ENCODE measurements around the gene MT1H.

Gene MT1H

DNA sequence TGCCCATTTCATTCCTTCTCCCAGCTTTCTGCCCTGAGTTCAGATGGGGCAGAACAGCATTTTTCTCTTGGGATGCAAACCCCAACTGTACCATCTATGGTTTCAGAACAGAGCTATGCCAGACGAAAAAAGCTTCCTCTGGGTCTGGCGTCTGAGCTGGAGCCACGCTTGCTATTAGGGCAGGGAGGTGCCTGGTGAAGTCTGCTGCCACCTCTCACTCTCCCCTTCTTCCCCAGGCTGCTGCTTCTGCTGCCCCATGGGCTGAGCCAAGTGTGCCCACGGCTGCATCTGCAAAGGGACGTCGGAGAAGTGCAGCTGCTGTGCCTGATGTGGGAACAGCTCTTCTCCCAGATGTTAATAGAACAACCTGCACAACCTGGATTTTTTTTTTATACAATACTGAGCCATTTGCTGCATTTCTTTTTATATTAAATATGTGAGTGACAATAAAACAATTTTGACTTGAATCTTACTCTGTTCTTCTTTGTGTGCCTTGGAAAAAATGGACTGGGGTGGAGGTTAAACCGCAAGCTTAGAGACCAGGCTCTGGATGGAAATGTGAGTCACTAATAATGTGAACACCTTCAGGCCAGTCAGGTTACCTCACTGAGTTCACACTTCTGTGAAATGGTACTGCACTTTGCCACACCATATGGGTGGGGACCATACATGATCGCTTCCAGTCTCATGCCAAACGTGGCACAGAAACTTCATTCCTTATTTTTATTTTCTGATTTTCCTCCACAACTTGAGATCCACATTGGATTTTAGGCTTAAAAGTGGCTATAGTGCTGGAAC, 32.8 kb upstream of the MT1H start:
- DNase-seq, result no peak

DNA sequence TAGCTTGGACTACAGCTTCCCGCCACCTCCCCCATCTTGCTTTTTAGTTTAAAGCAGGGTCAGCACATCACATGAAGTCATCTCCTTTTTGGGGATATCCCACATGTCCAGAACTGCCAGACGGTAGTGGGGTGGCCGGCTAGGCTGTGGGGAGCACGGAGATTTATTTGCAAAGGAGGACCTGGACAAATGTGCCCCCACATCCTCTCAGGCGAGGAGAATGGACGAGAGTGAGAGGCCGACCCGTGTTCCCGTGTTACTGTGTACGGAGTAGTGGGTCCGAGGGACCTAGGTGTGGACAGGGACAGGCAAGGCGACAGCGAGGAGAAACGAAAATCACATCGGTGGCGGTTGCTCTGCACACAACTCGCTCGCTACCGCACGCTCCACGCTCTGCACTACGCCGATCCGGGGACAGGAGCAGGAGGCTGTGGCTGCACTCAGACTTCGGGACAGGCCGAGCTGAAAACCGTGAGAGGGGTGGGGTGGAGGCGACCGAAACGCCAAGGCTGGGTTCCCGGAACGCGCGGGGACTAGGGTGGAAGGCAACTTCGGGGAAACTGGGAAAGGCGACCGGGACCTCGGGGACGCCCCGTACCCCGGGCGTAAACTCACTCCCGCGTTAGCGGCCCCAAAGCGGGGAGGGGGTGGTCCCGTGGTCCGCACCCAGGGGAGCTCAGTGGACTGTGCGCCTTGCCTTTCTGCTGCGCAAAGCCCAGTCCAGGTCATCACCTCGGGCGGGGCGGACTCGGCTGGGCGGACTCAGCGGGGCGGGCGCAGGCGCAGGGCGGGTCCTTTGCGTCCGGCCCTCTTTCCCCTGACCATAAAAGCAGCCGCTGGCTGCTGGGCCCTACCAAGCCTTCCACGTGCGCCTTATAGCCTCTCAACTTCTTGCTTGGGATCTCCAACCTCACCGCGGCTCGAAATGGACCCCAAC, 31.5 kb upstream of the MT1H start, which contains the start of gene MT1A:
Gene MT1A (plus strand): TSS at position 853 of the 937 bp plus-strand sequence. CDS start 73 bp downstream, at position 926.
- DNase-seq, result no peak

DNA sequence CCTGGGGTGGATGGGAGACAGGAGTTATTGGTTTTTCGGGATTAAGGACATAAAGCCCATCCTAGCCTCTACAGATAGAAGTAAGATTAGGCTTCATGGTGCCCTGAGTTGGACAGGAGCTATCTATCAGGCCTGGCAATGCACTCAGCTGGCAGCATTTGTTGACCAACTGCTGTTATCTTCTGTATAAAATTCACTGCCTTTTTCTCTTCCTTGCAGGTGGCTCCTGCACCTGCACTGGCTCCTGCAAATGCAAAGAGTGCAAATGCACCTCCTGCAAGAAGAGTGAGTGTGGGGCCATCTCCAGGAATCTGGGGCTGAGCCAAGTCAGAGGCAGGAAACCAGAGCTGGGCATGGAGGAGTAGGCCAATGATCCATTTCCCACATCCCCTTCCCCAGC, 30.6 kb upstream of the MT1H start:
- DNase-seq, result no peak

DNA sequence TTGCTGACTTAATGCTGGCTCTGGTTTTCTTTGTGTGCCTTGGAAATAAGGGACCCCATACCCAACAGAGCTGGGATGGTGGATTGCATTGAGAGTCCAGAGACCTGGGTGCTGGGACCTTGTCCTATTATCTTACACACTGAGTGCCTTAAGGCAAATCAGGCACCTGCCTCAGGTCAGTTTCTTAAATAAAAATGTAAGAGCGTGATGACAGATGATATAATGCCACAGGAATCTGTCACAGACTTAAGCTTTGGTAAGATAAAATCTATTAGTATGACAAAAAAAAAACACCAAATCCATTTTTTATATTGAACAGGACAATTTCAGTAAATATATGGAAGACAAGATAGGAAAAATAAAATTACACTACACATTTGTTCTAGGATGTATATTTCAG, 29.5 kb upstream of the MT1H start:
- DNase-seq, result no peak

DNA sequence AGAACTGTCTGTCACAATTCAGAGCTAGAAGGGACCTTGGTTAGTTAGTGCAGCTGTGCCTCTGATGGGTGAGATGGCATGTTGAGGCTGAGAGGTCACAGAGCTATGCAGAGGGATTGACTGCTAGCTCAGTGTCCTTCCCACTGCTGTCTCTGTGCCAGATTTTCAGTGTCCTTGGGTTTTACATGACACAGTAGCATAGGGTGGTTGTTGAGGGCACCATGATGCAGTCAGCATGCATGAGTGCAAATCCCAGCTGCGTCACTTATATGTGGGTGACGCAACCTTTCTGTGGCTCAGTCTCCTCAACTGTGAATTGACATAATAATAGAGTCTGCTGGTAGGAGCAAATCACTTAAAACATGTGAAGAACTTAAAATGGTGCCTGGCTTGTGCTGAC, 28.4 kb upstream of the MT1H start:
- DNase-seq, result no peak

DNA sequence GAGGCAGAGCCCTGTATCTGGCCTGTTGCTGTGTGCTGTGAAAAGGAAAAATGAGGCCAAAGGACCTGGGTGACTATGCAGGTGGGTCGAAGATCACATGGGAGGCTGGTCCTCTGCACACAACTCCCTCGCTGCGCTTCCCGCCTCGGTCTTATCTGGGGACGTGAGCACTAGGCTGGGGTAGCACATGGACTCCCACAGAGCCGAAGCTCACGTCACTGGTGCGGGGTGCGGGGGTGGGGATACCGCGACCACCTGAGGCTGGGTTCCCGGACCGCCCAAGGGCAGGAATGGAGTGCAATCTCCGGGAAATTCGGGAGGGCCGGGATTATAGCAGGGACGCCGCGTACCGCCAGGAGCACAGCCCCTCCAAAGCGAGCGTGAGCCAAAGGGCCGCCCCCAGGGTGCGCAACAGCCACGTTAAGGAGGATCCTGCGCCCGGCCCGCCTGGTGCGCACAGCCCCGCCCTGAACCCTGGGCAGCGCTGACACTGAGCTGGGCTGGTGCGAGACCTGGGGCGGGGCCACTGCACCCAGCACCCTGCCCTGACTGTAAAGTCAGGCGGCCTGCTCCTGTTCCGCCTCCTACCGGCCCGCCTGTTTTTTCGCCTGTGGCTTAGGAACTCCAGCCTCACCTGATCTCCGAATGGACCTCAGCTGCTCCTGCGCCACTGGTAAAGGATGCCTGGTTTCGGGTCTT, 26.4 kb upstream of the MT1H start:
- peak; percentile 88 for DNase-seq

DNA sequence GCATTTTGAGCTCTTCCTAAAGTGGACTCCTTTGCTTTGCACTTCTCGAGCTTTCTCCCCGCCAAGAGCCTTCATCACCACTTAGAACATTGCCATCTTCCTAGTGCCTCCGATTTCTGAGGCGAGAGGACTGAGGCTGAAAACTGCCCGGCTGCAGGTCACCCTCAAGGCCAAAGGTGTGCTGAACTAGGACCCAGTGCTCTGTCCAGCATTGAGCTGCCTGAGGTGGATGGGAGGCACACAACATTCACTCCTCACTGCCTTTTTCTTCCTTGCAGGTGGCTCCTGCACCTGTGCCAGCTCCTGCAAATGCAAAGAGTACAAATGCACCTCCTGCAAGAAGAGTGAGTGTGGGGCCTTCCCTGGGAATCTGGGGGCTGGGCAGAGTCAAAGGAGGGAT, 25.8 kb upstream of the MT1H start:
- no peak for DNase-seq

DNA sequence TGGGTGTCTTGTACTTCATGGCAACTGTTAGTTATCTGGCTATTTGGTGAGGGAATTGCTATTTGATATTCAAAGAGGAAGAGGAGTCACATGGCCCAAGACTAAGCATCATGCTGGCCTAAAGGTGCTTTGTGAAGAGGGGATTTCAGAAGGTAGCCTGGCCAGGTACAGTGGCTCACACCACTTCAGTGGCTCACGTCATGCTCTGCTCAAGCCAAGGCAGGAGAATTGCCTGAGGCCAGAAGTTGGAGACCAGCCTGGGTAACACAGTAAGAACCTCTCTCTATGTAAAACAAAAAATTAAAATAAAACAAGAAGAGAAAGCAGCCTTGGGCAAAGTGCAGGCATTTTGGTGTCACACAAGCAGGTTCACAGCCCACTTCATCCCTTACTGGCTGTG, 24.3 kb upstream of the MT1H start:
- DNase-seq, result no peak

DNA sequence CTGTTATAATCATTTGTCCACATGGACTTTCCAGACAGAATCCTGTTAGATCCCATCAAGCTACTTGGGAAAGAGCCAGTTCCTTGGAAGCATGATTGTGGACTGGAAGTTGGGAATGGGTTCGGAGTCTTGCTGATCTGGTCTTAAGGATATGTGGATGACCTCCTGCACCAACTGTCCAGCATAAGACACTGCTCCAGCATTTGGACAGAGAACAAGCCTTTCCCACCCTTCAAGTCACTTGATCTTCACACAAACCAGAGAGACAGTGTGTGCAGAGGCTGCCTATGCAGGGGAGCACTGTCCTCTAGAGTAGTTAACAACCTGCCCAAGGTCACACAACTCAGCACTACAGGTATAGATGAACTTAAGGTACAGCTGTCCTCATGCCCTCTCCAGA, 23.8 kb upstream of the MT1H start:
- DNase-seq, result no peak

DNA sequence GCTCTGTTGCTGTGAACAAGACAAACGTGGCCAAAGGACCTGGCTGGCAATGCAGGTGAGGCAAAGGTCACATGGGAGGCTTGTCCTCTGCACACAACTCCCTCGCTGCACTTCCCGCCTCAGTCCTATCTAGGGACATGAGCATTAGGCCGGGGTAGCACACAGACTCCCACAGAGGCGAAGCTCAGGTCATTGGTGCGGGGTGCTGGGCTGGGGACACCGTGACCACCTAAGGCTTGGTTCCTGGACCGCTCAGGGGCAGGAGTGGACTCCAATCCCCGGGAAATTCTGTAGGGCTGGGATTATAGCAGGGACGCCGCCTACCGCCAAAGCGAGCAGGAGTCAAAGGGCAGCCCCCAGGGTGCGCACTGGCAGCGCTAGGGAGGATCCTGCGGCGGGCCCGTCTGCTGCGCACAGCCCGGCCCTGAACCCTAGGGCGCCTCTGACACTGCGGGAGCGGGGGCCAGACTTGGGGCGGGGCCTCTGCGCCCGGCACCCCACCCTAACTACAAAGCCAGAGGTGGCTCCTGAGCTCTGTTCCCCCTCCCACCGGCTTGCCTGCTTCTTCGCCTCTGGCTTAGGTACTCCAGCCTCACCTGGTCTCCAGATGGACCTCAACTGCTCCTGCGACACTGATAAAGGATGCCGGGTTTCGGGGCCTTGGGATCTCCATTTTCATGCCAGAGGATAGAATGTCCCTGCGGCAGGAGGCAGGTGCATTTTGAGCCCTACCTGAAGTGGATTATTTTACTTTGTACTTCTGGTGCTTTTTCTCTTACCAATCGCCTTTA, 21.8 kb upstream of the MT1H start:
- no peak for DNase-seq

DNA sequence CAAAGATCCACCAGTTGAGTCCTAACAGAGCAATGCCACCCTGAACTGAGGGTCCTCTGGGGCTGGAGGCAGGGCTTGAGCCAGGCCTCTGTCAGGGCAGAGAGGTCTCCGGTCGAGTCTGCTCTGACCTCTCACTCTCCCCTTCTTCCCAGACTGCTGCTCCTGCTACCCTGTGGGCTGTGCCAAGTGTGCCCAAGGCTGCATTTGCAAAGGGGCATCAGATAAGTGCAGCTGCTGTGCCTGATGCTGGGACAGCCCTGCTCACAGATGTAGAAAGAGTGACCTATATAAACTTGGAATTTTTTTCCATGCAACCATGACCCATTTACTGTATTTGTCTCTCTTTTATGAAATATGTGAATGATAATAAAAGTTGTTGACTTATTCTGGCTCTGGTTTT, 20.3 kb upstream of the MT1H start:
- no peak for DNase-seq

DNA sequence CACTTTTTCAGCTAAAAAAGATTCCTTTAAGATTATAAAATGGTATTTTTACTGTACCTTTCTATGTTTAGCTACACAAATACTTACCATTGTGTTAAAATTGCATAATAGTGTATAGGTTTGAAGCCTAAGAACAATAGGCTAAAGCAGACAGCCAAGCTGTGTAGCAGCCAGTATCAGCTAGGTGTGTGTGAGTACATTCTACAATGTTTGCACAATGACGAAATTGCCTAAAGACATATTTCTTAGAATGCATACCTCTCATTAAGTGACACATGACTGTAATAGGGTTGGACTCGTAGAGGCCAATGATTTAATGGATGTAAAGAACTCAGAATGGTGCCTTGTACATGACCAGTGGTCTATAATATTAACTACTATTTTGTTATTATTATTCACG, 19.8 kb upstream of the MT1H start:
- DNase-seq, result no peak

DNA sequence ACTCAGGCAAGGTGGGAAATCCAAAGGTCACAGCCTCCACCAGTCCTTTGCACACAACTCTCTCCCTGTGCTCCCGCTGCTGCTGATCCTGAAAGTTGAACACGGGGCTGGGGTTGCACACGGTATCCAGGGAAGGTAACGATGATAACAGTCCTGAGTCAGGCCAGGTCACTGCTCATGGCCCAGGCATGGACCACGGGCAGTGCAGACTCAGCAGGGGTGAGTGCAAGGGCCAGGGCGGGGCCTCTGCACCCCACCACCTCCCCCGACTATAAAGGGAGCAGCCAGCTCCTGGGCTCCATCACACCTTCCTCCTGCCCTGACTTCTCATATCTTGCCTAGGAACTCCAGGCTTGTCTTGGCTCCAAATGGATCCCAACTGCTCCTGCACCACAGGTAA, 18.0 kb upstream of the MT1H start, which contains the start of gene MT1B:
Gene MT1B (plus strand): TSS at position 301 of the 400 bp plus-strand sequence. CDS start 68 bp downstream, at position 369.
- no peak for DNase-seq

DNA sequence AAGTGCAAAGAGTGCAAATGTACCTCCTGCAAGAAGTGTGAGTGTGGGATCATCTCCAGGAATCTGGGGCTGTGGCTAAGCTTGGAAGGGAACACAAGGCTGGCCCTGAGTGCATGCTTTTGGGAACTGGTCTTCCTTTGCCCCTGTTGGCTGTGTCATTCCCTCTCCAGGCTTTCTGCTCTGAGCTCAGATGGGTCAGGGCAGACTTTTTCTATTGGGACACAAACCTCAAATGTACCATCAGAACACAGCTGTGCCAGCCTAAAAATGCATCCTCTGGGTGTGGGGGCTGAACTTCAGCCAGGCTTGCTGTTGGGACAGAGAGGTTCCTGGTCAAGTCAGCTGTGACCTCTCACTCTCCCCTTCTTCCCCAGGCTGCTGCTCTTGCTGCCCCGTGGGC, 17.0 kb upstream of the MT1H start:
- no peak for DNase-seq

DNA sequence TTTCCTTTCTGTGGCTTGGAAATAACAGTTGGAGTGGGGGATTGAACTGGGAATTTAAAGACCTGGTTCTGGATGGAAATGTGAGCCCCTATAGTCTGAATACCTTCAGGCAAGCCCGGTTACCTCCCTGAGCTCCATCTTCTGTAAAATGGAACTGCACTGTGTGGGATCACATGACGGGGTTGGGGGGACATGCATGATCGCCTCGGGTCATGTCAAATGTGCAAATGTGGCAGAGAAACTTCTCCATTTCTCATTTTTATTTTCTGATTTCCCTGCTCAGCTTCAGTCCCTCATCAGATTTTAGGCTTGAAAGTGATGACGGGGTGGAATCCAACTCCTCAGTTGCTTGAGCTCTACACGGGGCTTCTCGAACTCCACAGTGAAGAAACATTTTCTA, 16.4 kb upstream of the MT1H start:
- DNase-seq, result no peak

DNA sequence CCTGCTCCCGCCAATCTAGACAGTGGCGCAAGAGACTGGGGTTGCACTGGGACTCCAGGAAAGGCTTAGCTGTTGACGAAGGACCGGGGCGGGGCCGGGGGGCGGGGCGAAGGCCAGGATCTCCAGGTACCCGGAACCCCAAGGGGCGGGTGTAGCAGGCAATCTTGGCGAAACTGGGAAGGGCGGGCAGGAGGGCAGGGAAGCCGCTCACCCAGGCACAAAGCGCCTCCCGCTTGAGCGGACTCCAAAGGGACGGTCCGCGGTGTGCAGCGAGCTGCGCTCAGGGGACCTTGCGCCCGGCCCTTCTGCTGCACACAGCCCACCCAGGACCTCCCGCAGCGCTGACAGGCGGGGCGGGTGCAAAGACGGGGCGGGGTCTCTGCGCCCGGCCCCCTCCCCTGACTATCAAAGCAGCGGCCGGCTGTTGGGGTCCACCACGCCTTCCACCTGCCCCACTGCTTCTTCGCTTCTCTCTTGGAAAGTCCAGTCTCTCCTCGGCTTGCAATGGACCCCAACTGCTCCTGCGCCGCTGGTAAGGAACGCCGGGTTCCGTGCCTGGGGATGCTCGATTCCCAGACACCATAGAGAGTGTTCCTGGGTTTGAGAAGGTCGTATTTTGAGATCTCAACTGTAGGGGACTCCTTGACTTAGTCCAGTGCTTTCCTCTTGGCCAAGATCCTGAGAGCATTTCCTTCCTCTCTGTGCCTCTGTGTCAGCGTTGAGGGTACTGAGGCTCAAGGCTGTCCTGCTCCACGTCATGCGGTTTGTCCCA, 11.9 kb upstream of the MT1H start, which contains the start of gene MT1F:
Gene MT1F (plus strand): TSS at position 405 of the 772 bp plus-strand sequence. CDS start 100 bp downstream, at position 505.
- DNase-seq, result peak; percentile 87

DNA sequence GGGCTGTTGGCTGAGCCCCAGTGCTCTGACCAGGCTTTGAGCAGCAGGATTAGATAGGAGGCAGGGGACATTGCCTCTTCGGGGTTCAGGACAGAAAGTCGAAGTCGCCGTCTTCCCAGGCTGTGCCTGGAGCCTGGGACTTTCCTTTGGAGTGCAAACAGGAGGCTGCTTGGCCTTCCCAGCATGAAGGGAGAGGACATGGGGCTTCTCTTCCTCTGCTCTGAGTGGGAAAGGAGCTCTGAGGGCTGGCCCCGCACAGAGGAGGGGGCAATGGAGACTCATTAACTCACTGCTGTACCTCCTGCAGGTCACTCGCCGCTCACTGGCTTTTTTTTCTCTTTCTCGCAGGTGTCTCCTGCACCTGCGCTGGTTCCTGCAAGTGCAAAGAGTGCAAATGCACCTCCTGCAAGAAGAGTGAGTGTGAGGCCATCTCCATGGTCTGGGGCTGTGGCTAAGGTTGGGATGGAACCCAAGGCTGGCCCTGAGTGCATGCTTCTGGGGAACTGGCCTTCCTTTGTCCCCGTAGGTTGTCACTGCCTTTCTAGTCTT, 11.2 kb upstream of the MT1H start:
- DNase-seq, result no peak

DNA sequence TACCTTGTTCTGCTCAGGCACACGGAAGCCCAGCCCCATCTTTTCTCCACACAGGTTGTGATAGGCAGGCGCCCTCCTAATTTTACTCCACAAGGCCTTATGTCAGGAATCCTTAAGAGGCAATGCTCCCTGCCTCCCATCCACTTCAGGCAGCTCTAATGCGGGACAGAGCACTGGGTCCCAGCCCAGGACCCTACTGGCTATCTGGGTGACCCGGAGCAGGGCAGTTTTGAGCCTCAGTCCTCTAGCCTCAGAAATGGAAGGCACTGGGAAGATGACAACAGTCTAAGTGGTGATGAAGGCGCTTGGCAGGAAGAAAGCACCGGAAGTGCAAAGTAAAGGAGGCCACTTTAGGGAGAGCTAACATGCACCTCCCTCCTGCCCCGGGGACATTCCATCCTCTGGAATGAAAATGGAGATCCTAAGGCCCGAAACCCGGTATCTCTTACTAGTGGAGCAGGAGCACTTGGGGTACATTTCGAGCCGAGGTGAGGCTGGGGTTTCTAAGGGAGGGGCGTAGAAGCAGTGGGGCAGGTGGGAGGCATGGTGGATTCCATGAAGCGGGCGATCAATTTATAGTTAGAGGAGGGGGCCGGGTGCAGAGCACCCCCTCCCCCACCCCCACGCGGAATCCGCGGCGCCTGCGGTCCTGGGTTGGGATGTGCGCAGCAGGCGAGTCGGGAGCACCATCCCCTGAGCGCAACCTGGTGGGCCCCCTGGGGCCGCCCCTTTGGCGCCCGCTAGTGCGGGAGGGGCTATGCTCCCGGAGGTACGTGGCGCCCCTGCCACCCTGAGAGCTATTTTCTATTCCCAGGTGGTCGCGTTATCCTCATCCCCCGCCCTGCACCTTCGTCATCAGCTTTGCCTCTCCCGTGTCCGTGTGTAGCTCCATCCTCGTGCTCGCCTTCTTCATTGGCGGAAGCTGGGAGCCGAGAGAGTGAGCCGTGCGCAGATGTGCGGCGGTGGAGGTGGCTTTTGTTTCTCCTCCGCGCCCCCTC, 7.0 kb upstream of the MT1H start:
- peak; percentile 69 for DNase-seq

DNA sequence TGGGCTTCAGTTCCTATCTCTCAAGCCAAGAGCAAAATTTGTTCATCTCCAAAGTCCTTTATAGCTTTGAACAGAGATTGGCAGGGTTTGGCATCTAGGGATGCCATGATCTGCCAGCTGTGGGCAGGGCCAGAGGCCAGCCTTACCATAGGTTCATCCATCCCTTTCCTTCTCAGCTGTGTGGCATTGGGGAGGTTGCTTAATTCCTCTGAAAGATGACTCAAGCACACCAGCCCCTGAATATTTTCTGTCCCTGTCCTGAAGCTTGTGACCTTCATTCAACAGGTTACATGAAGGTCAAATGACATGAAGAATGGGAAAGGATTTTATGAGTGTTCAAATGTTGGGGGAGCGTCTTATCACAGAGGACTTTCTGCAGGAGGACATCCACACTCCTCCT, 5.1 kb upstream of the MT1H start:
- no peak for DNase-seq
